GM21576 (cell line): Measurements from ENCODE around the gene SIL1.

Source experiments
- ATAC-seq: cut with Tn5 transposase; IDR thresholded peaks from one replicate; pipeline ENCODE4 v1.9.1; 2021; ENCODE audit warnings: mild to moderate bottlenecking, moderate library complexity; ENCODE audit not compliant: unreplicated experiment

SIL1 gene

DNA sequence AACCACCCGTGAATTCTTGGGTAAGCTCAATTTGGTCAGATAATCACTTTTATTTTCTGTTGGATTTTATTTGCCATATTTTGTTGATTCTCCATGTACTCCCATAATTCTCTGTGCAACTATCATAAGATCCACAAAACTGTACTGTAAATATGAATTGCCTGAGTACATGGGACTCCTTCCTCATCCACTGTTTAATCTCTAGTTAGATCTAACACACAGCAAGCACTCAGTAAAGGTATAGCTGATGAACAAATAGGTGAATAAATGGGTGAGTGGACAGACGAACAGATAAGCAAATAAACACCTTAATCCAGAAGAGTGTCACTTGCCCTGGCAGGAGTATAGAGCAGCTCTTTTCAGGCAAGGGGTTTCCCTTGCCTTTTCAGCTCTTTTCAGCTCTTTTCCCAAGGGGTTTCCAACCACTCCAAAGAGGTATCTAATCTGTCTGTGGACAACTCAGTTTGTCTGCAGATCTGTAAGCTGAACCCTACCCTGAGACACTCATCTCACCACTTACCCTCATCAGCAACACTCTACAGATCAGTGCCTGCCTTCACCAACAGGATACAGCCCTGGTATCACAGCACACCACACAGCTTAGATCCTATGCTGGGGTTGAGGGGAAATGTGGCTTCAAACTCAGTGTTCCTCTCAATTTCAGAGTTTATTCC, 51.2 kb downstream of the SIL1 start:
- ATAC-seq, result no peak

DNA sequence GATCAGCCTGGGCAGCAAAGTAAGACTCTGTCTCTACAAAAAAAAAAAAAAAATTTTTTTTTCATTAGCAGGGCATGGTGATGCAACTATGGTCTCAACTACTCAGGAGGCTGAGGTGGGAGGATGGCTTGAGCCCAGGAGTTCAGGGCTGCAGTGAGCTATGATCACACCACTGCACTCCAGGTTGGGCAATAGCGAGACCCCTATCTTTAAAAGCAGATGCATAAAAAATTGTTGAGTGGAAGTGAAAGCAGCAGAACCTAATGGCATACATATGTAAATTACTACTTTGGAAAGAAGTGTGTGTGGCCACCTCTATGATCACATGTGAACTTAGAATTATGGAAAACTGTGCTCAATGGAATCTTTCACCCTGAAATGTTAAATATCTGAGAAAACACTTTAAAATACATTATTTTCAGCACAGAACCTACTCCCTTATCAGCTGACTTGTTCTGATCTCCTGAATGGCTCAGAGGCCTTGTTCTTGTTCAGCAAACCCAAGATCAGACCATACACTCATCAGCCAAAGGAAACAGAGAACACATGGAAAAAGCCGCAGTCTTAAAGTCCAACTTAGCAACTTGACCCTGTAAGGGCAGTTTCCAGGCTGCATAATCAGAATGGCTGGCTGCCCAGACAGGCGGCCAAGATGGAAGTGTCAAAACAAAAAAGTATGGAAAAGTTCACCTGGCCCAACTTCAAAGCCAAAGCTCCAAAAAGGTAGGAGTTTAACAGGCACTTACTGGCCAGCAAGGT, 56.5 kb downstream of the SIL1 start:
- no peak for ATAC-seq

DNA sequence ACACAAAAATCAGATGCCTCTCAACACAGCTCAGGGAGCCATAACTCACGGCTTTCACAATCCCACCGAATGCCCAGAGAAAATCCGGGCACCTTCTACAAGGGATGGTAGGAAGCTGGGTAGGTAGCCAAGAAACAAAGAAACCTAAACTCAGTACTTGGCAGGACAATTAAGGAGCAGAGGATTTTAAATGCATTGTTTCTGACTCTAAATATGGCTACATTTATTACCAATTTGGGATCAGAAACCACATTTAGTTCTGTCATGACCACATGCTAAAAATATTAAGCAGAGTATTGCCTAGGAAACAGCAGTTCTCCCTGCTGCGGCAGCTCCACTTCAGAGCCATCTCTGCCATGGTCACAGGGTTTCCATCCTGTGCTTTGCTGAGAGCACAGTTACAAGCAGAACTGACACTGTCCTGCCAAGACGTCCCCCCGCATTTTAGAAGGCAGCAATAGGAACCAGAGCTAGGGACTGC, 57.5 kb downstream of the SIL1 start:
- no peak for ATAC-seq

DNA sequence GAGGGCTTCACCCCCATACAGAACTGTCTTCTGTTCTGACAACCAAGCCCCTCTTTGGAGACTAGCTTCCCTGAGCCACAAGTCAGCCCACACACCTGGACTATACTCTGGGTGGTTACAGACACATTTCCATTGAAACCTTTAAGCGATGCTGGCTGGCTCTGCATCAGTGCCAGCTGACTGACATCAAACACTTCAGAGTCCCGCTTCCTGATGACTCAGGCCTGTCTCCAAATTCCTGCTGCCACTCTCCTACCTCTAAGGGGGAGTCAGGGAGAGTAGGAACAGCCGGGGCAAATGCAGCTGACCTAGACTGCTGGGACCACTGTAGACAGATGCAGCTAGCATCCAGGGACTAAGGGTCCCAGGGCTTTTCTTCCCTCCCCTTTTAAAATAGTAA, 59.4 kb downstream of the SIL1 start:
- no peak for ATAC-seq

DNA sequence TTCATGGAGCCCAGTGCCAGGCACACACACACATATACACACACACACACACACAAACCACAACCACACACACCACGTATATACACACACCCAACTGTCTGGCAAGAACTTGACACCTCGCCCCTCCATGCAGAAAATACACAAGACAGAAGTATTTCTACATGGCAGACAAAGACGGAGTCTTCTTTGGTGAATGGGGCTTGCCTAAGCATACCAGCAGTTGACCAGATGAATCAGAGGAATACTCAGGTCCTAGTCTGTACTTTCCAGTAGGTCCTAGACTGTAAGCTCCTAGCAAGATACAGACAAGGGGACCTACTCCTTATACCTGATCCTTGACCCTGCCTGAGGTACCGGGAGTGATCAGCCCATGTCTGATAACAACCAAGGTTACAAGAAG, 60.1 kb downstream of the SIL1 start:
- no peak for ATAC-seq

DNA sequence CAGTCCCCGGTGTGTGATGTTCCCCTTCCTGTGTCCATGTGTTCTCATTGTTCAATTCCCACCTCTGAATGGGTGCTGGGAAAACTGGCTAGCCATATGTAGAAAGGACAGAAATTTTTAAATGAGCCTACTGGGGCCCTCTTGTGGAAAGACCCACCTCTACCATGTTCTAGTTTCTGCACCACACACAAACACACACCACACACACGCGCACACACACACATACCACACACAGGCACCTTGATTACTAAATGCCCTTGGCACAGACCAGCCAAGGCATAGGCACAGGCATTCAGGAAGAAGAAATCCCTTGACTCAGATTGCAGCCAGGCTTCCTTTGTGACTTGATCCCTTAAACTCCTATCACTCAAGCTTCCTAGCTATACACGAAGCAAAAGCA, 60.5 kb downstream of the SIL1 start:
- no peak for ATAC-seq

DNA sequence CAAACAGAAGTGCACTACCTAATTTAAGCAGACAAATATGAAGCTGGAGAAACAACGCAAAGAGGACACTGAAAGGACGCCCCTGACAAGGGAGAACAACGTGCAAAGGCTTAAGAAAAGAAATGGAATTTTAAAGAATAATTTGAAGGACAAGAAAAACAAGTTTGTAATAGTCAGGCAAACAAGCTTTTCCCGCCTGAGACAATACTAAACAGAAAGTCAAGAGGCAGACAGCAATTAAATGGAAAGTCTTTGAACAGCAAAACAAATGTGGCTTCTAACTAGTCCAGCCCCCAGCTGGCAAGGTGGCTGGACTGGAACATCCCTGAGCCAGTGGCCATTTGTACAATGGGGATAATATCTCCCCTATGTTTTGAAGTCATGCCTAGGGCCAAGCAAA, 63.3 kb downstream of the SIL1 start:
- ATAC-seq, result no peak

DNA sequence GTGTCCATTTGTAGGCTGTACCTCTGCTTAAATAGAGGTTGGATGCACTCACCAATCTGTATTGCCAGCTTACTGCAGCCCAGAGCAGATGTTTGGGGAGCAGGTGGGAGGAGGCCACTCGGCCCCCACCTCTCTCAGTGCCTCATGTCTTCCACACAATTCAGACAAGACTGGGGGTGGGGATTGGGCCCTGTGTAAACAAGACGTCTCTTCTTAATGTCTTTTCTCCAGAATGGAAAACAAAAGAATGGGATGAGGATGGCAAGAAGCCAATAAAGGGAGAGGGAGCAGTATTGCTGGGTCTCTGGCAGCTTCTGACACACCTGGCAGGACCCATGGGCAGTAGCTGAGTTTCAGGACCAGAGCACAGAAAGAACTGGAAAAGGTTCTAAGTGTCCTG, 64.9 kb downstream of the SIL1 start:
- no peak for ATAC-seq

DNA sequence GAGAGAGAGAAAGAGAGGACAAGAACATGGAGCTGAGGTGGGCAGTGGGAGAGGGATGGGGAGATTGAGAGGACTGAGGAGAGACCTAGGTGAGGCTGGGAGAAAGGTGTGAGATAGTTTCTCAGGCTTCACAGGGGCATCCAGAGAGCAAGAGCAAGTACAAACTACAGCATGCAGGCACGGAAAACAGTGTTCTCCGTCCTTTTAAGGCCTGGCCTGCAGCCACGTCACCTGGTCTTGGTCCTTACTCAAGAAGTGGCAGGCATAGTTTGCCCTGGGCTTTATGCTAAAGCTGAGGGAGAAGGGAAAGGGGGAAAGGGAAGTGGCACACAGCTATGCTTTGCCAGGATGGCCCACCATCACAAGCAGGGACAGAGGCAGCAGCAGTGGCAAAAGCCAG, 65.7 kb downstream of the SIL1 start:
- no peak for ATAC-seq

DNA sequence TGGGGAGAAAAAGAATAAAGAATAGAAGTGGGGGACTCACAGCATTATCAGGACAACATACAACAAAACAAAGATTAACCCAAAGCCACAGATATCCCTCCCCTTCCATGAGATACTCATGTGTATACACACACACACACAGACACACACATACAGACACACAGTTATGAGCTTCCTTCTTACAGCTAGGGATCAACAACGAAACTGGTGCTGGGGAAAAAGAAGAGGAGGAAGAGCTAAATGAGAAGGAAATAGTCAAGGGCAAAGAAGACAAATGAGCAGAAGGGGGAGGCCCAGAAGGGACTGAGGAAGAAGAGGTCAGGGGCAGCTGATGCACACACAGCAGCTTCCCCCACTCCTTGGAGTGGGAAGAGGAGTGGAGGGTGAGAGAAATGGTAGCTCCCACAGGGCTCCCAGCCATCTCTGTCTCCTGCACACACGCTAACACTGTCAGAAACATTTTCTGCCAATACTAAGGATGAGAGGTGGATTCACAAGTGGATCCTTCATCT, 66.2 kb downstream of the SIL1 start:
- no peak for ATAC-seq

DNA sequence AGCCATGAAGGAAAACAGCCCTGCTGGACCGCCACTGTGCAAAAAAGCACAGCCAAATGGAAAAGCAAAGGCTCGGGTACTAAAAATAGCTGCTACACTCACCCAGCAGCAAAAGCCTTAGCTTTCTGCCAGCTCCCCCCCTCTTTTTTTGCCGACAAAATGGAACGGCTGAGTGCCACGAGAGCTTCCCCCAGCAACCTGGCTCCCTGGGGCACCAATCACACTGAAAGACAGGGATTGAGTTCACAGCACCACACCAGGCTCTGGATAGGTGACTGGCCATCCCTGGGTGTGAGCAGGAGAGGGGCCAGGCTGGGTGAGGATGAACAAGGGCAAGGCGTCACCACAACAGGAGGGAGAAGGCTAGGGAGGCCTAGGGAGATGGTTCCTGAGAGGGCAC, 66.7 kb downstream of the SIL1 start:
- no peak for ATAC-seq

DNA sequence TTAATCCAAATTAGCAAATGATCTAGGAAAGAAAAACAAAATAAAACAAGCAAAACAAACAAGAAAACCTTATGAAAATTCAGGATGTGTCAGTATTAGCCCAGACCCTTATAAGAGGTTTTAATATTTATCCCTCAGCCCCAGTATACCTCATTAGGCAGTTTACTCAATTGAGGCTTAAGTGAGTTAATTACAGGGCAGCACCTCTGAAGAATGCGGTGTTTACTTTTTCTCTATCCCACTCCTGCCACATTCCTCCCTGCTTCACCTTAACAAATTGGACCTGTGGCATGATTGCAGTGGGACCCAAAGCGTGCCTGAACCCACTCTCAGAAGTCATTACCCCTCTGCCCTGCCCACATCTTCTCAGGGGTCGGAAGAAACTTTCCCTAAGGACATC, 67.1 kb downstream of the SIL1 start:
- ATAC-seq, result no peak

DNA sequence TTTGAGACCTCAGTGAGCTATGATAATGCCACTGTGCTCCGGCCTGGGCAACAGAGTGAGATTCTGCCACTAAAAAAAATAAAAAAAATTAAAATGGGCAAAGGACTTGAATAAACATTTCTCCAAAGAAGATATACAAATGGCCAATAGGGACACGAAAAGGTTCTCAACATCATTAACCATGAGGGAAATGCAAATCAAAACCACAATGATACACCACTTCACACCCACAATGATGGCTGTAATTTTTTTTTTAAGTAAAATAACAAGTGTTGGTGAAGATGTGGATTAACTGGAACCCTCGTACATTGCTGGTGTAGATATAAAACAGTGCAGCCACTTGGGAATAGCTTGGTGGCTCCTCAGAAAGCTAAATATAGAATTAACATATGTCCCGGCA, 68.0 kb downstream of the SIL1 start:
- ATAC-seq, result no peak

DNA sequence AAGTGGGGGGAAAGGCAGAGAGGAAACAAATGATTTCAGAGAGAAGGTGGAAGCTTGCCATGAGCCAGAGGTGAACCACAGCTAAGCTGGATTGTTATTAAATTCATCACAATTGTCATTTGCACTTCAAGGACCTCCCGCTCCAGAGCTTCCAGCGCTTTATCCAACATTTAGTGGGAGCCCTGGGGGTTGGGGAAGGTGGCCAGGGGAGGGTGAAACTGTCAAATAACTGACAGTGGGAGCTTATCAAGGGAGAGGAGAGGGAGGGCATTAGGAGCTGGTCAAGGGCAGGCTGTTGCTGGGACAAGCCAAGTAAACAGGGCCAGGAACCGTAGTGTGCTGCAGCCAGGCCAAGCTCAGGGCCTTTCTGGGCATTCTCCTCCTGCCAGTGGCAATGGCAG, 71.5 kb downstream of the SIL1 start:
- no peak for ATAC-seq

DNA sequence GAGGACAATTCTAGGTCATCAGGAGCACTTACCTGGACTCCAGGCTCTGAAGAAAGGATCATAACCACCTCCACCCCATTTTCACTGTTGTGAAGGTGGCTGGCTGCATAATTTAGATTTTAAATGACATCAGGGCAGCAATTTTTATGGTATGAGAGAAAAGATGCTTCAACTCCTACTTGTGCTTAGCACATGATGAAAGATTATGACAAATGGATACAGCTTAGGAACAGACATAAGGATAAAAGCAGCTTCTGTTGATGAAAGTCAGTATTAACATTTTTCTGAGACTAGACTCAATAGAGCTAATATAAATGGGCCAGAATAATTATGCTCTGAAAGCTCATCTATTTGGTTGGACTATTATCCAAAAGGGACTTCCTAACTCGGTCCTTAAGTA, 72.2 kb downstream of the SIL1 start:
- no peak for ATAC-seq

DNA sequence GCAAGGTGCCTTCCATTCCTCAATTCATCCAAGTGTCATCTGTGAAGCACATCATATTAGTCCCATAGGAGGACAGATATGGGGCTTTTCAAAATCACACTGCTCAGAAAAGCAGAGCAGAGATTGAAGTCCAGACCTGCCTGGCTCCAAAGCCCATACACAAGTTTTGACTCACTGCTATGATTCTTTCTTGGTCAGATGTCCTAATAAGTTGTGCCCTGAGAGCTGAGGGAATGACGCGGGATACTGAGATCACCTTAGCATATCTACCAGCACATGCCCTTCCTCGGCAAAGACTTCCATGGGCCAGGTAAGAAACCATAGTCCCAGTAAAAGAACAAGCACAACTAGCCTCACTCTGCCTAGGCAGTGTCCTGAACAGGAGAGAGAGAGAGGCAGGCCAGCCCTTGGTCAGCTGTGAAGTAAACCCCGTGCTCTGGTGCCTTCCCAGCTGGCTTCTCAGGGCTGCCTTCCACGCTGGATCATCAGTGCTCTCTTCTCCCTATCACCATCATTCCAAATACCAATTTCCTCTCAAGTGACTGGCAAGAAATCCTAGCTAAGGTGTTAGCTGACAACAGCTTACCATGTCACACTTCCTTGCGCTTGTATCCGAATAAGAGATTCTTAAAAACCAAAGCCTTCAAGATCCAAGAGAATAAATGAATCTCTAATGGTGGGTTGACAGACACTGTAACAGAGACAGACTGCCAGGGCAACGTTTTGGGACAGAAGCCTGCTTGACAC, 73.2 kb downstream of the SIL1 start:
- ATAC-seq, result no peak

DNA sequence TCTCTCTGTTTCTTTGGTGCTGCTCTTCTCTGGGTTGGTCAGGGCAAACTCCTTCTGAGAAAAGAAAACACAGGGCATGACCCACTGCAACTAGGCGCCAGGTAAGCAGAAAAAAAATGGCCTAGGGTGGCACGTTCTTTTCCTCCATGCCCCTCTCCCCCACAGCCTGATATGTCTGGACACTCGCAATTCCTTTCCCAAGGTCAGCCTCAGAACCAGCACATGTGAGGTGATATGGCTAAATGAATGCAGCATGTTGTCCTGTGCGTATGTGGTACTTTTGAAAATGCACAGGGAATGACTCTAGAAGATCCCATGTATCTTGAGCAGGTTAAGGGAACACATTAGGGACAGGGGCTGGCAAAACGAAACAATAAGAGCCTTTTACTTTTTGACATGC, 77.0 kb downstream of the SIL1 start:
- ATAC-seq, result no peak

DNA sequence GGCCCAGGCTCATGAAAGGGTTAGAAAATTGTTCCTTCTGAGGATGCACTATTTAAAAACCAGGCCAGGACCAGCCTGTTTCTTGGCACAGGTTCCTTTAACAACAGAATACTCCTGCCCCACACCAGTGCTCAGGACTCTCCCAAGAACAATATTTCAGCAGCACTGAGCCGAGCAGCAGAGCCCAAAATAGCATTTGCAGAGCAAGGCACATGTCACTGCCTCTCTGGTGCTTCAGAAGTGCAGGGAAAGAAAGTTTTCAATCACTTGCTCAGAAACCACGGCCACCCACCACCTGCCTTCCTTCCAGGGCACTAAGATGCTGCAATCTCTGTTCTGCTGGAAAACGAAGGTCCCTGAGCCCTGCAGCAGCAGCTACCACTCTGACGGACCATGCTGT, 77.6 kb downstream of the SIL1 start:
- no peak for ATAC-seq

DNA sequence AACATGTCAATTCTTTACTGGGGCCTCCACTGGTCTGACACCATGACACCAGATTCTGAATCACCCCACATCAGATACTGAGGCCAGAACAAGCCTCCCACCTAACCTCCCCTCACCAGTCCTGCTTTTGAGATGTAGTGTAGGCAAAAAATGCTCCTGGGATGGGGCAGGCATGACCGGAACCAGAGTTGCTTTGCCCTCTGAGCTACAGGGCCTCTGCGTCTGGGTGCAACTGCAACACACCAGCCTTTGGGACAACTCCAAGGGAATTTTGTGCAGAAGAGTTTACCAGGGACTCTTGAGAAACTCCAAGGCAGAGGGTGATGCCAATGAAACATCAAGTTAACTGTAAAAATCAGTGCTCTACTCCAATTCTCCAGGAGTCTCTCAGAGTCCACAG, 79.4 kb downstream of the SIL1 start:
- no peak for ATAC-seq

DNA sequence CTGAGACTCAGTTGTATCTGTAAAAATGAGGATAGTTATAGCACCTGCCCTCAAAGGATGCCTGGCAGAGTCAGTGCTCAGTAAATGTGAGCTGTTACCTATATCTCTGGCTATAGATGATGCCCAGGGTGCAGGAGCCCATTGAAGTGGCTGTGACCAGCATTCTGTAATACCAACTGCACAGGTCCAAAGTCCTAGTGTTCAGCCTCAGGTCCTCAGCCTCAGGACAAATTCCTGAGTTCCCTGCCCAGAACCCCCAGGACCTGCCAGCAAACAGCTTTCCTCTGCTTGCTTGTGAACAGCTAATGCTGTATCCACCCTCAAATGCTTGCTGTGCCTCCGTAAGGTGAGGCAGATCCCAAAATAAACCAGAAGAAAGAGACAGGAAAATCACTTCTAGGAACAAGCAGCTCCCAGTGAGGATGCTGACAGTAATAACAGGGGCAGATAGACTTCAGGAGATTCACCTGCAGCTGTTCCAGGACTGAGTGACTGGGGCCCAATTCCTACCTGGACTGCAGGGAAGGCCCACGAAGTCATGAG, 80.8 kb downstream of the SIL1 start:
- no peak for ATAC-seq

DNA sequence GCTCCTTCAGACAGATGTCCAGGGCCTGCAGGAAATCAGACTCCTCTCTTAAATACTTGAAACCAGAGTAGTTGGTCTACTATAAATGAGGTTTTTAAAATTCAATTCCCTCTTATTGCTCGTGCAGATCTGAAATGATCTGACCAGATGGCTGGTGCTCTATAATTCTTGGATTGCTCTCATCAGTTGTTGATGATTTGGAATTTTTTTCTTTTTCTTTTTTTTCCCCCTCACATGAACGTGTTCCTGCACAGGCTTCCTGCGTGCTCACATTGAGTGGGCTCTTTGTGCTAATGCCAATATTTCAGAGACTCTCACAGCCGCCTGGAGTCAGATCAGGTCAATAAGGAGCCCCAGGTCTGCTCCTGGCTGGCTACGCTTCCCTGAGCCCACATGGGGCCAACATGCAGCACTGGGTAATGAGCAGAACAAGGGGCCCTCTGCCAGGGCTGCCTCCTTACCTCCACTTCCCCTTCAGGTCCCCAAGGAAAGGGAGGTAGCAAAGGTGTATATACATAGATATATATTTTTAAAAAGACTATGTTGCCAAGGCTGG, 82.0 kb downstream of the SIL1 start:
- ATAC-seq, result no peak
